Measurements from ENCODE around the gene CAP2.

- no peak for TF ChIP-seq CTCF (IDR thresholded peaks at IDR 0.05 in 2 of 3, conservative IDR thresholded peaks at IDR 0.05 in 1 of 3; ENCODE audit: insufficient read depth in 2 of 3, low read depth in 1 of 3, low read length in 3 of 3)
- TF ChIP-seq PRMT5 (CRISPR knock-in tag; IDR thresholded peaks at IDR 0.05), result no peak
- no peak for TF ChIP-seq RBFOX2 (IDR thresholded peaks at IDR 0.05; ENCODE audit: low read depth, low read length)
- TF ChIP-seq HNRNPH1 (optimal IDR thresholded peaks at IDR 0.05; ENCODE audit: low read depth, low read length), result no peak
- no peak for TF ChIP-seq BRCA1 (IDR thresholded peaks at IDR 0.05)
- TF ChIP-seq BRCA1 (CRISPR knock-in tag; IDR thresholded peaks at IDR 0.05), result no peak
Observed at GRCh38 chr6:17388365-17388764, 5.0 kb upstream of the CAP2 start.
